GM12878 (cell line): ENCODE results near the gene IL1RL1. TPM values are rescaled to one million over a fixed set of nuclear protein-coding genes. Genes with fewer than 3 reads are reported as not detected.

ENCODE experiments used
- ATAC-seq: fragments of 200-7000 bp; cut with Tn5 transposase; 3 replicates; pipeline ENCODE4 v1.9.1; 2020; ENCODE audit warnings: mild to moderate bottlenecking, moderate library complexity
- BruUV-seq: library from RNA; stranded (reverse); fragments of 400-500 nt; replicated peaks from 2 replicates; lab custom pipeline; 2021; lab: Mats Ljungman, UMichigan
- CTCF ChIA-PET: fragments of 300-600 bp; sonication (Branson Sonifier 250); formaldehyde crosslinking; extraction: SDS; loops from one replicate; lab custom pipeline; 2021; ENCODE audit warnings: inconsistent platforms; lab: Yijun Ruan, JAX
- POLR2A ChIA-PET: fragments of 350-600 bp; formaldehyde crosslinking; extraction: SDS; loops from one replicate; lab custom pipeline; 2021; ENCODE audit warnings: inconsistent platforms; lab: Charles Lee
- RAD21 ChIA-PET: fragments of 300-600 bp; sonication (Branson Sonifier 250); formaldehyde crosslinking; loops from one replicate; lab custom pipeline; 2023; ENCODE audit warnings: antibody characterized with exemption; ENCODE audit not compliant: unreplicated experiment; lab: Charles Lee
- SMC1A ChIA-PET: fragments of 300-600 bp; sonication (Branson Sonifier 250); formaldehyde crosslinking; loops from one replicate; lab custom pipeline; 2023; ENCODE audit not compliant: unreplicated experiment, uncharacterized antibody; lab: Charles Lee
- DNase-seq: peaks from one replicate; pipeline ENCODE4 v3.0.0-alpha.2; 2011; ENCODE audit warnings: low read depth, low spot score
- FAIRE-seq: peaks from 3 replicates; lab custom pipeline; 2011; peaks lifted over from hg19 to GRCh38; lab: Jason Lieb, UNC
- H2AFZ ChIP-seq: 2 replicates; pipeline ENCODE4 v1.6.0; 2011; ENCODE audit warnings: low read depth, low read length, control low read depth; ENCODE audit not compliant: control insufficient read depth
- H3K27ac ChIP-seq: 2 replicates; pipeline ENCODE4 v1.5.1; 2011; ENCODE audit warnings: control low read depth; ENCODE audit not compliant: control insufficient read depth, insufficient read depth
- H3K27me3 ChIP-seq, 2 experiments: replicated peaks in 1 of 2; 2 replicates each; pipeline versions ENCODE4 v1.6.0 to v1.6.1; 2011; ENCODE audit warnings: low read length in 1 of 2; ENCODE audit not compliant: control insufficient read depth in 2 of 2, insufficient read depth in 2 of 2
- H3K36me3 ChIP-seq, 2 experiments: 2 replicates each; pipeline ENCODE4 v1.5.1; 2011; ENCODE audit warnings: low read length in 1 of 2; ENCODE audit not compliant: control insufficient read depth in 2 of 2, insufficient read depth in 2 of 2
- H3K4me1 ChIP-seq: 2 replicates; pipeline ENCODE4 v1.6.1; 2011; ENCODE audit warnings: mild to moderate bottlenecking, low read length, moderate library complexity, mixed read lengths; ENCODE audit not compliant: control insufficient read depth, insufficient read depth
- H3K4me2 ChIP-seq: 2 replicates; pipeline ENCODE4 v1.6.0; 2011; ENCODE audit warnings: control low read depth; ENCODE audit not compliant: control insufficient read depth, insufficient read depth
- H3K4me3 ChIP-seq: fragments of 200-600 bp; sonication (generic); 2 replicates; pipeline ENCODE4 v1.5.1; 2016
- H3K79me2 ChIP-seq: 2 replicates; pipeline ENCODE4 v1.6.0; 2011; ENCODE audit warnings: low read length; ENCODE audit not compliant: control insufficient read depth, insufficient read depth
- H3K9ac ChIP-seq: 2 replicates; pipeline ENCODE4 v1.8.0; 2011; ENCODE audit warnings: low read length, control low read depth, mixed read lengths; ENCODE audit not compliant: control insufficient read depth, insufficient read depth
- H3K9me3 ChIP-seq: replicated peaks from 3 replicates; pipeline ENCODE4 v1.5.1; 2011; ENCODE audit warnings: mild to moderate bottlenecking, low read length; ENCODE audit not compliant: control insufficient read depth, insufficient read depth
- H4K20me1 ChIP-seq: 2 replicates; pipeline ENCODE4 v1.6.0; 2011; ENCODE audit not compliant: control insufficient read depth, insufficient read depth
- BRCA1 ChIP-seq: IDR thresholded peaks from 2 replicates; pipeline ENCODE4 v1.6.1; 2011; ENCODE audit warnings: low read depth, low read length, improper control_type of control experiment
- CHD4 ChIP-seq: fragments of 200-600 bp; sonication (generic); IDR thresholded peaks from 2 replicates; pipeline ENCODE4 v1.6.1; 2016; ENCODE audit warnings: mild to moderate bottlenecking
- EGR1 ChIP-seq, 2 experiments: IDR thresholded peaks; 1 replicate in 1 of 2; 2 replicates in 1 of 2; pipeline ENCODE4 v1.6.1; 2011 to 2012; ENCODE audit warnings: low read depth in 2 of 2, low read length in 2 of 2, borderline replicate concordance in 1 of 2, mild to moderate bottlenecking in 1 of 2, moderate library complexity in 1 of 2
- FOXK2 ChIP-seq: fragments of 450-650 bp; IDR thresholded peaks from 2 replicates; pipeline ENCODE4 v1.6.1; 2017; ENCODE audit warnings: mild to moderate bottlenecking, moderate library complexity
- JUNB ChIP-seq: IDR thresholded peaks from 2 replicates; pipeline ENCODE4 v1.6.1; 2016; ENCODE audit warnings: antibody characterized with exemption, mild to moderate bottlenecking
- KDM1A ChIP-seq: fragments of 200-600 bp; sonication (generic); IDR thresholded peaks from 2 replicates; pipeline ENCODE4 v1.6.1; 2016; ENCODE audit warnings: borderline replicate concordance
- LARP7 ChIP-seq: fragments of 450-650 bp; IDR thresholded peaks from 2 replicates; pipeline ENCODE4 v1.6.1; 2017; ENCODE audit warnings: mild to moderate bottlenecking
- MEF2B ChIP-seq: fragments of 450-650 bp; IDR thresholded peaks from 2 replicates; pipeline ENCODE4 v1.6.1; 2018; ENCODE audit warnings: mild to moderate bottlenecking, moderate library complexity; ENCODE audit not compliant: partially characterized antibody, poor library complexity, severe bottlenecking
- NFYB ChIP-seq: IDR thresholded peaks from 2 replicates; pipeline ENCODE4 v1.6.1; 2011; ENCODE audit warnings: low read depth, mild to moderate bottlenecking, low read length, improper control_type of control experiment, moderate library complexity; ENCODE audit not compliant: insufficient read depth
- TCF7 ChIP-seq: IDR thresholded peaks from 2 replicates; pipeline ENCODE4 v1.6.1; 2014; ENCODE audit warnings: antibody characterized with exemption, borderline replicate concordance
- WGBS: methylation state at CpG from one replicate; pipeline ENCODE4 v1.1.6; 2016; ENCODE audit warnings: low lambda C conversion rate; ENCODE audit not compliant: insufficient replicate concordance, insufficient coverage; ENCODE audit errors: missing lambda C conversion rate; 5-methylcytosine and 5-hydroxymethylcytosine counted together
- in situ Hi-C: fragments of 300-500 bp; cut with MboI; formaldehyde crosslinking; loops from 9 replicates; pipeline ENCODE4 v1.14.3; 2018; ENCODE audit warnings: mixed read lengths
- intact Hi-C: fragments of 100-400 bp; cut with micrococcal nuclease; formaldehyde crosslinking; loops from one replicate; pipeline ENCODE4 v1.14.2; 2022; ENCODE audit not compliant: unreplicated experiment
- polyA plus RNA-seq, 11 experiments: library from polyadenylated mRNA; depleted of rRNA in 4 of 11; unstranded in 6 of 11; stranded (reverse) in 5 of 11; fragments of >200 nt; fragmentation: Nextera tagmentation in 4 of 11; fragmentation: Illumina TruSeq in 1 of 11; extraction: Ambion mirVana in 4 of 11; extraction: Trizol in 1 of 11; gene quantifications; 1 replicate in 1 of 11; 2 replicates in 10 of 11; pipeline versions ENCODE4 v1.2.1 to v1.2.3, GENCODE V29; 2011 to 2016; ENCODE audit warnings: inconsistent platforms in 2 of 11, missing spikeins in 2 of 11, low read depth in 1 of 11
- total RNA-seq, 4 experiments: library from RNA; depleted of rRNA in 3 of 4; stranded (reverse); fragments of >200 nt in 3 of 4; fragmentation: Illumina TruSeq in 1 of 4; extraction: Trizol in 1 of 4; gene quantifications; 2 replicates each; pipeline versions ENCODE4 v1.2.1 to v1.2.3, GENCODE V29; 2013 to 2021
- TF ChIP-seq, protein P1 (sequence below): fragments of 450-650 bp; conservative IDR thresholded peaks from 2 replicates; pipeline ENCODE4 v1.6.1; 2017; ENCODE audit warnings: mild to moderate bottlenecking, moderate library complexity

The IL1RL1 gene
- total and polyA plus RNA-seq, 10 of the 15 experiments (the other 5 are each of a cell fraction or from before 2014, with no cell fraction given): 0.08 to 0.18 TPM; not detected in 8

GRCh38 chr2:102294802-102295489 is 16.4 kb upstream of the IL1RL1 start (continued):
- TF ChIP-seq CHD4: no peak
- TF ChIP-seq, all 136 proteins: peak for 0

DNA sequence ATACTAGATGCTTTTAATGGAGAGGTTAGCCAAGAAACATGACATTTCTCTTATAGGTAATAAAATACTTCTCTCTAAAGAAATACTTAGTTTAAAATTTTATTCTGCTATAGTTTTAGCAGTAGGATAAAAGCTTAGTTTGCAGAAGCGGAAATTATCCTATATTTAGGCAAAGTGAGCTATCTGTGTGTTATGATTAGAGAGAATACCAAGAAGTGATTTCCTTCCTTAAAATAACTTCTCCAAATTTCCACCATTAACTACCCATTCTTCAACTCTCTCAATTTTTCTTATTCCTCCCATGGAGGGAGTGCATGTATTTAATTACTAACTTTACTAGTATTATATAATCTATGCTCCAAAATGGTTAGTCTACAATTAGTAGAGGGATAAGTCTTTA is 15.8 kb upstream of the IL1RL1 start:
- ChIA-PET CTCF (interaction anchor here (1.5 to 1.6 kb wide), 2 partner anchors 147 to 153 kb away, joined by 4 to 6 read pairs; no protein-coding TSS in a partner anchor), POLR2A (no interaction called here), SMC1A (interaction anchor here (1.5 to 2.2 kb wide), 2 partner anchors 10 to 11 kb away, joined by 3 to 5 read pairs; no protein-coding TSS in a partner anchor), RAD21 (no interaction called here)
- in situ Hi-C loops (no loop called here), intact Hi-C loops (no loop called here)
- Histone ChIP-seq H3K9ac (no peak overlapping the region), H3K79me2 (no peaks in the 10 kb centered on the region), H3K4me1 (no peaks in the 10 kb centered on the region), H3K9me3 (no peaks in the 10 kb centered on the region), H3K4me2 (no peak overlapping the region), H3K36me3 (no peaks in the 10 kb centered on the region), H3K27ac (no peak overlapping the region), H3K27me3 (no peaks in the 10 kb centered on the region; a peak in 3 of 4 replicates), H3K4me3 (no peak overlapping the region), H4K20me1 (no peaks in the 10 kb centered on the region), H2AFZ (no peak overlapping the region)
- FAIRE-seq (no peak), DNase-seq (no peak), ATAC-seq (no peak)
- no peak for TF ChIP-seq FOXK2
- no peak for TF ChIP-seq NFYB
- no peak for TF ChIP-seq EGR1 (IDR thresholded peaks at IDR 0.05; ENCODE audit: borderline replicate concordance in 1 of 2, low read depth in 2 of 2, low read length in 2 of 2)
- TF ChIP-seq, protein P1, sequence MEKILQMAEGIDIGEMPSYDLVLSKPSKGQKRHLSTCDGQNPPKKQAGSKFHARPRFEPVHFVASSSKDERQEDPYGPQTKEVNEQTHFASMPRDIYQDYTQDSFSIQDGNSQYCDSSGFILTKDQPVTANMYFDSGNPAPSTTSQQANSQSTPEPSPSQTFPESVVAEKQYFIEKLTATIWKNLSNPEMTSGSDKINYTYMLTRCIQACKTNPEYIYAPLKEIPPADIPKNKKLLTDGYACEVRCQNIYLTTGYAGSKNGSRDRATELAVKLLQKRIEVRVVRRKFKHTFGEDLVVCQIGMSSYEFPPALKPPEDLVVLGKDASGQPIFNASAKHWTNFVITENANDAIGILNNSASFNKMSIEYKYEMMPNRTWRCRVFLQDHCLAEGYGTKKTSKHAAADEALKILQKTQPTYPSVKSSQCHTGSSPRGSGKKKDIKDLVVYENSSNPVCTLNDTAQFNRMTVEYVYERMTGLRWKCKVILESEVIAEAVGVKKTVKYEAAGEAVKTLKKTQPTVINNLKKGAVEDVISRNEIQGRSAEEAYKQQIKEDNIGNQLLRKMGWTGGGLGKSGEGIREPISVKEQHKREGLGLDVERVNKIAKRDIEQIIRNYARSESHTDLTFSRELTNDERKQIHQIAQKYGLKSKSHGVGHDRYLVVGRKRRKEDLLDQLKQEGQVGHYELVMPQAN: no peak
- TF ChIP-seq BRCA1: no peak
- TF ChIP-seq JUNB: no peak
- TF ChIP-seq TCF7: no peak
- no peak for TF ChIP-seq MEF2B
- TF ChIP-seq LARP7: no peak
- no peak for TF ChIP-seq KDM1A
- no TSS peak for BruUV-seq
- 0% methylated on average over 1 of the region's 1 CpG for WGBS
